Left cardiac atrium (tissue), 2 donors: ENCODE results near the gene MORN4. TPM values are rescaled to one million over a fixed set of nuclear protein-coding genes. Genes with fewer than 3 reads are reported as not detected.

Source experiments
- total RNA-seq, 2 donors: library from RNA; stranded (reverse); fragmentation: NEBNext Ultra II Directional; extraction: Animal tissue kit (Norgen Biotek cat#: 25700); gene quantifications; one replicate each; pipeline ENCODE4 v1.2.1, GENCODE V29; 2021
- donor health status: DM: no; HTN: yes; CAD: no; lungs with severe emphysema.
- donor health status: DM: yes; HTN: yes; CAD: no.

The MORN4 gene
- total RNA-seq, 2 donors from 2014 or later = 7.0 to 8.3 TPM

Other genes starting within 250 kb of the MORN4 start
- 10 to 100 TPM in 1 of 2 donors, 1 to 10 TPM in 1; 7.6 to 27.2 TPM for gene RRP12, start 232.2 kb downstream of the MORN4 start, total RNA-seq
- gene PGAM1, start 207.3 kb downstream of the MORN4 start, total RNA-seq = 100 to 1,000 TPM; 258 to 344 TPM
- 10 to 100 TPM; 16.6 to 18.6 TPM for gene EXOSC1, start 187.5 kb downstream of the MORN4 start, total RNA-seq
- 10 to 100 TPM; 26.2 to 26.5 TPM for gene ZDHHC16, start 187.3 kb downstream of the MORN4 start, total RNA-seq
- 10 to 100 TPM; 31.9 to 34.0 TPM for gene MMS19, start 135.1 kb downstream of the MORN4 start, total RNA-seq
- gene UBTD1, start 134.6 kb downstream of the MORN4 start, total RNA-seq = 10 to 100 TPM; 22.6 to 23.7 TPM
- 10 to 100 TPM; 11.8 to 54.6 TPM for gene ANKRD2, start 60.7 kb downstream of the MORN4 start, total RNA-seq
- gene HOGA1, start 49.1 kb downstream of the MORN4 start, total RNA-seq = 10 to 100 TPM in 1 of 2 donors, 1 to 10 TPM in 1; 7.7 to 13.2 TPM
- under 1 TPM in 1 of 2 donors, not detected in 1; 0.35 TPM for gene C10orf62, start 43.8 kb downstream of the MORN4 start, total RNA-seq
- gene PI4K2A, start 7.2 kb upstream of the MORN4 start, total RNA-seq = 10 to 100 TPM; 11.2 to 12.1 TPM
- 10 to 100 TPM; 13.2 to 16.3 TPM for gene AVPI1, start 53.7 kb upstream of the MORN4 start, total RNA-seq
- gene MARVELD1, start 80.2 kb upstream of the MORN4 start, total RNA-seq = 10 to 100 TPM; 16.3 to 17.4 TPM
- gene ZFYVE27, start 103.6 kb upstream of the MORN4 start, total RNA-seq = 10 to 100 TPM; 15.7 to 19.5 TPM
- 10 to 100 TPM; 38.9 to 83.6 TPM for gene SFRP5, start 138.5 kb upstream of the MORN4 start, total RNA-seq
- 1 to 10 TPM; 2.4 to 3.5 TPM for gene GOLGA7B, start 216.3 kb upstream of the MORN4 start, total RNA-seq